Activated T-helper 2 cell treated with anti-CD3 and anti-CD28 coated beads, Interferon-gamma antibody, Interleukin-2, Interleukin-4, amounts not matched to agents 10 μg/mL and 5 μg/mL and 100 μg/mL, durations not matched to agents 14 hours and 24 hours and 36 hours (primary cell): ENCODE results near the gene PRH2. TPM values are rescaled to one million over a fixed set of nuclear protein-coding genes. Genes with fewer than 3 reads are reported as not detected.

Experiments
- DNase-seq: peaks from one replicate; pipeline ENCODE4 v3.0.0; 2021; ENCODE audit warnings: low spot score
- H3K27ac Mint-ChIP-seq: one replicate; pipeline ENCODE4 v1.8.0; 2021; ENCODE audit warnings: mixed read lengths
- H3K27me3 Mint-ChIP-seq: one replicate; pipeline ENCODE4 v1.8.0; 2021; ENCODE audit warnings: low read depth, mixed read lengths
- H3K36me3 Mint-ChIP-seq: one replicate; pipeline ENCODE4 v1.8.0; 2021; ENCODE audit warnings: low read depth, mixed read lengths
- H3K4me1 Mint-ChIP-seq: one replicate; pipeline ENCODE4 v1.8.0; 2021; ENCODE audit warnings: low read depth, mixed read lengths
- H3K4me3 Mint-ChIP-seq: one replicate; pipeline ENCODE4 v1.8.0; 2021; ENCODE audit warnings: low read depth, mild to moderate bottlenecking, moderate library complexity, mixed read lengths
- H3K9me3 Mint-ChIP-seq: one replicate; pipeline ENCODE4 v1.8.0; 2021; ENCODE audit warnings: mixed read lengths
- intact Hi-C: fragments of 100-400 bp; cut with micrococcal nuclease; formaldehyde crosslinking; loops from one replicate; pipeline ENCODE4 v1.15.1; 2023
- total RNA-seq: library from RNA; stranded (reverse); gene quantifications from 2 replicates; pipeline ENCODE4 v1.2.3, GENCODE V29; 2022

The PRH2 gene
- total RNA-seq: not detected in 2 replicates

- H3K27ac Mint-ChIP-seq: no peak within 1 kb of the TSS
- H3K4me3 Mint-ChIP-seq: no peak within 1 kb of the TSS
- no peaks in the 10 kb centered on the region for H3K36me3 Mint-ChIP-seq
- DNase-seq: no peak
- H3K9me3 Mint-ChIP-seq: no peaks in the 10 kb centered on the region
- no peaks in the 10 kb centered on the region for H3K4me1 Mint-ChIP-seq
- H3K27me3 Mint-ChIP-seq: no peaks in the 10 kb centered on the region
- intact Hi-C loops: no loop called here
Measured at GRCh38 chr12:10928746-10929286, at the start of gene PRH2. PRH2 (plus strand) TSS chr12:10929236; CDS start chr12:10929274, 38 bp downstream.

DNA sequence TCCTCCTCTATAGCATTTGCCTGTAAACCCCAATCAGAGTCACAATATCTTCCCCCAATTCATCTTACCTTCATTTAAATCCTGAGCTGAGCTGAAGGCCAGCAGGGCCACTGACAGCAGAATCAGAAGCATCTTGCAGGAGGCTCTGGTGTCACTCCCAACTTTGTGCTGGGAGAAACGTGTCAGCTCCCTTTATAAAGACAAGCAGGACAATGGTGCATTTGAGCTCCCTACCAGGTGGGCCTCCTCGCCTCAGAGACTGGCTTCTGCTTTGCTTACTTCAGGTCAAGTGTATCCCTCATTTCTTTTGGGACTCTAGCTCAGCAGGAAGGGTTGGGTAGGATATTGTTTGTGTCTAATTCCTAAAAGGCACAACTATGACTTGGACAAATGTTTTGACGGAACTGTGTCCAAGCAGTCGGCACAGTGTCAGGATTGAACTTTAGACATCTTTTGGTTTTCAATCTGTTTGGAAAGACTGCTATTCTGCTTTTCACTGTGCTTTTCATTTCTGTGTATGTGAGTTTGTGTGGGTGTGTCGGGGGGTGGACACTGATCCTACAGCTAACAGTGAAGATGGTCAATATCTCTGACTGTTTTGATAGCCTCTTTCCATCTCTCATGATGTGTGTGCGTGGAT is 44.8 kb upstream of the PRH2 start, which contains the start of gene PRH1:
TSS of gene PRH1 (minus strand) at position 170 of the 640 bp plus-strand sequence. CDS start at position 132, 38 bp downstream.
- peaks cover 4% of the 10 kb centered on the region for H3K36me3 Mint-ChIP-seq
- no peaks in the 10 kb centered on the region for H3K9me3 Mint-ChIP-seq
- no peak within 1 kb of the TSS for H3K27ac Mint-ChIP-seq
- no peaks in the 10 kb centered on the region for H3K4me1 Mint-ChIP-seq
- H3K27me3 Mint-ChIP-seq: no peaks in the 10 kb centered on the region
- H3K4me3 Mint-ChIP-seq: no peak within 1 kb of the TSS
- intact Hi-C loops: no loop called here
- no peak for DNase-seq

DNA sequence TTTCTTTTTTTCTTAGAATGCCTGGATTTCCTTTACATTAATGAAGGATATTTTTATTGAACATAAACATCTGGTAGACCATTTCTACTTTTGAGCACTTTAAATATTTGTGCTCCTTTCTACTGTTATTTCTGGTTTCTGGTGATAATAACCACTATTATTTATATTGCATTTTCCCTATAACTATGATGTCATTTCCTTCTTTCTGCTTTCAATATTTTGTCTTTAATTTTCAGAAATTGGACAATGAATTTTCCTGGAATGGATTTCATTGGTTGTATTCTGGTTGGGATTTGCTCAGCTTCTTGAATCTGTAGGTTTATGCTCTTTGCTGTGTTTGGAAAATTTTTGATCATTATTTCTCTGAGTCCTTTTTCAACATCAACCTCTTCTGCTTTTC is 39.8 kb upstream of the PRH2 start:
- Mint-ChIP-seq H3K4me3 (no peak overlapping the region), H3K27me3 (no peaks in the 10 kb centered on the region), H3K9me3 (no peaks in the 10 kb centered on the region), H3K27ac (no peak overlapping the region), H3K4me1 (no peaks in the 10 kb centered on the region), H3K36me3 (peaks cover 3% of the 10 kb centered on the region)
- no peak for DNase-seq
- intact Hi-C loops: no loop called here

DNA sequence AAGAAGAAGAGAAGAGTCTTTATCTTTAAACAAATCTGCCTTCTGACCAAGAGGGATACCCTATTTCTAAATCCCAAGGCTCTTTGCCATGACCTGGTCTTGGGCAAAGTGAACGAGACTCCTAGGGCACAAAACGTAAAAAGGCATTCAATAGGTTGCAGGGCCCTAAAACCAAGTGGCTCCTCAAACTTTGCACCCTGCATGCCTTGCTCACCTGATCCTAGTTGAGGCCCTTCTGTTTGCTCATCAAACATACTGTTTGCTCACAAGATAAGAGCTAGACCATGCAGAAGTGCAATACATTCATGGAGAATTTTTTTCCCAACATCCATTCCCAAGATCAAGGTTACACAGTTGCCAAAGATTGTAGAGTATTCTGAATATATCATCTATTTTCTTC is 37.1 kb upstream of the PRH2 start:
- Mint-ChIP-seq H3K27ac (no peak overlapping the region), H3K36me3 (peaks cover 3% of the 10 kb centered on the region), H3K4me3 (no peak overlapping the region), H3K27me3 (no peaks in the 10 kb centered on the region), H3K4me1 (no peaks in the 10 kb centered on the region), H3K9me3 (no peaks in the 10 kb centered on the region)
- intact Hi-C loops: no loop called here
- no peak for DNase-seq

DNA sequence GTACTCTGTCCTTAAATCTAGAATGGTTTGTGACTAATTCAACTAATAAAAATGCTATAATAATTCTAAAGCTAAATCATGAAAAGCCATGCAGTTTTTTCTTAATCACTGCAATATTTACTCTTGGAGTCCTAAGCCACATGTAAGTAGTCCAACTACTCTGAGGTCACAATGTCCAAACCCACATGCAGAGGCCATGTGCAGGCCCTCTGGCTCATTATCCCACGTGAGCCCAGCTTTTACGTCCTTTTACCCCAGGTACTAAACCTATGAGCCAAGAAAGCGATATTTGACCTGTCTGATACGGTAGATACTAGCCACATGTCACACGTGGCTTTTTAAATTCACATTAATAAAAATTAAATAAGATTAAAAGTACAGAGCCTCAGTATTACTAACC is 32.2 kb upstream of the PRH2 start:
- no peak for DNase-seq
- no peak overlapping the region for H3K4me3 Mint-ChIP-seq
- intact Hi-C loops: no loop called here
- H3K4me1 Mint-ChIP-seq: peaks cover 1% of the 10 kb centered on the region
- no peaks in the 10 kb centered on the region for H3K36me3 Mint-ChIP-seq
- peaks cover 5% of the 10 kb centered on the region for H3K9me3 Mint-ChIP-seq
- H3K27ac Mint-ChIP-seq: no peak overlapping the region
- H3K27me3 Mint-ChIP-seq: no peaks in the 10 kb centered on the region

GRCh38 chr12:10900530-10900929 is 28.5 kb upstream of the PRH2 start:
- Mint-ChIP-seq H3K27ac (no peak overlapping the region), H3K27me3 (no peaks in the 10 kb centered on the region), H3K36me3 (peaks cover 22% of the 10 kb centered on the region), H3K9me3 (peaks cover 34% of the 10 kb centered on the region), H3K4me1 (peaks cover 1% of the 10 kb centered on the region), H3K4me3 (no peak overlapping the region)
- no peak for DNase-seq
- intact Hi-C loops: no loop called here

- Mint-ChIP-seq H3K4me1 (peaks cover 1% of the 10 kb centered on the region), H3K4me3 (no peak overlapping the region), H3K27me3 (no peaks in the 10 kb centered on the region), H3K36me3 (peaks cover 22% of the 10 kb centered on the region), H3K9me3 (peaks cover 34% of the 10 kb centered on the region), H3K27ac (no peak overlapping the region)
- intact Hi-C loops: no loop called here
- no peak for DNase-seq
Measured at GRCh38 chr12:10900972-10901371, 28.1 kb upstream of the PRH2 start.

GRCh38 chr12:10901427-10901826 is 27.6 kb upstream of the PRH2 start:
- Mint-ChIP-seq H3K9me3 (peaks cover 34% of the 10 kb centered on the region), H3K27ac (no peak overlapping the region), H3K4me1 (peaks cover 1% of the 10 kb centered on the region), H3K36me3 (peaks cover 22% of the 10 kb centered on the region), H3K27me3 (no peaks in the 10 kb centered on the region), H3K4me3 (no peak overlapping the region)
- intact Hi-C loops: no loop called here
- DNase-seq: no peak

- no peaks in the 10 kb centered on the region for H3K4me1 Mint-ChIP-seq
- no peak for DNase-seq
- no peak overlapping the region for H3K4me3 Mint-ChIP-seq
- intact Hi-C loops: no loop called here
- H3K27ac Mint-ChIP-seq: no peak overlapping the region
- peaks cover 22% of the 10 kb centered on the region for H3K36me3 Mint-ChIP-seq
- H3K27me3 Mint-ChIP-seq: no peaks in the 10 kb centered on the region
- H3K9me3 Mint-ChIP-seq: peaks cover 31% of the 10 kb centered on the region
Measured at GRCh38 chr12:10904686-10905085, 24.4 kb upstream of the PRH2 start.

- H3K36me3 Mint-ChIP-seq: peaks cover 8% of the 10 kb centered on the region
- no peaks in the 10 kb centered on the region for H3K27me3 Mint-ChIP-seq
Measured at GRCh38 chr12:10909462-10909861, 19.6 kb upstream of the PRH2 start, which contains the start of gene TAS2R13. TAS2R13 (minus strand) TSS chr12:10909562; CDS start chr12:10909298, 264 bp downstream.

GRCh38 chr12:10910380-10910779 is 18.7 kb upstream of the PRH2 start:
- Mint-ChIP-seq H3K27ac (no peak overlapping the region), H3K4me1 (no peaks in the 10 kb centered on the region), H3K9me3 (no peaks in the 10 kb centered on the region), H3K4me3 (no peak overlapping the region), H3K27me3 (no peaks in the 10 kb centered on the region), H3K36me3 (no peaks in the 10 kb centered on the region)
- intact Hi-C loops: no loop called here
- DNase-seq: no peak

More at GRCh38 chr12:10909462-10909861, 19.6 kb upstream of the PRH2 start, which contains the start of gene TAS2R13:
- DNase-seq: no peak
- Mint-ChIP-seq H3K27ac (no peak within 1 kb of the TSS), H3K4me3 (no peak within 1 kb of the TSS), H3K4me1 (no peaks in the 10 kb centered on the region), H3K9me3 (peaks cover 5% of the 10 kb centered on the region)
- intact Hi-C loops: no loop called here

GRCh38 chr12:10919809-10920208 is 9.2 kb upstream of the PRH2 start:
- H3K36me3 Mint-ChIP-seq: no peaks in the 10 kb centered on the region
- H3K27me3 Mint-ChIP-seq: no peaks in the 10 kb centered on the region
- no peaks in the 10 kb centered on the region for H3K4me1 Mint-ChIP-seq
- intact Hi-C loops: no loop called here
- H3K9me3 Mint-ChIP-seq: no peaks in the 10 kb centered on the region
- no peak for DNase-seq
- H3K27ac Mint-ChIP-seq: no peak overlapping the region
- no peak overlapping the region for H3K4me3 Mint-ChIP-seq

- Mint-ChIP-seq H3K9me3 (no peaks in the 10 kb centered on the region), H3K4me1 (no peaks in the 10 kb centered on the region), H3K27me3 (no peaks in the 10 kb centered on the region), H3K27ac (no peak overlapping the region), H3K36me3 (no peaks in the 10 kb centered on the region), H3K4me3 (no peak overlapping the region)
- intact Hi-C loops: no loop called here
- DNase-seq: no peak
Measured at GRCh38 chr12:10926269-10926668, 2.8 kb upstream of the PRH2 start.
